GM19099 (cell line): ENCODE data around the gene GHDC.

Source experiments
- POLR2A ChIP-seq: IDR thresholded peaks from 3 replicates; pipeline ENCODE4 v1.6.1; 2011; ENCODE audit warnings: low read depth; ENCODE audit not compliant: insufficient read length; ENCODE audit errors: extremely low read depth

The GHDC gene

GRCh38 chr17:42142371-42142896, 51.9 kb downstream of the GHDC start:
- TF ChIP-seq POLR2A: no peak

DNA sequence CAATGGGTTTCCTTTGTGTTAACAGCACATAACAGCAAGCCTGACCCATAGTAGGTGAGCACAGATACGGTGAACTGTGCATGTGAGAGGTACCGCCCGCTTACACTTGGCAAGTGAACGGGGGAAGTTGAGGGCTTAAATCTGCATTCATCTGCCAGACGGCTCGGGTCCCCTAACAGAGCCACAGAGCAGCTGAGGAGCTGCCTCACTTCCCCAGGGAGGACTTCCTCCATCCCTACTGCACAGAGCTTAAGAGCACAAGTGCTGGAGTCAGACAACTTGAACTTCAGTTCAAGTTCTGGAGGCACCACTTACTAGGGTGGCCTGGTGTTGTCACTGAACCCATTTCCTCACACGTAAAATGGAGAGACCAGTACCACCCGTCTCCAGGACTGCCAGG, 52.9 kb downstream of the GHDC start:
- TF ChIP-seq POLR2A: no peak
